PC-9 (cell line): Measurements from ENCODE around the gene HSD17B2. TPM values are rescaled to one million over a fixed set of nuclear protein-coding genes. Genes with fewer than 3 reads are reported as not detected.

Source experiments
- BruUV-seq: library from RNA; stranded (reverse); fragments of 400-500 nt; replicated peaks from 2 replicates; lab custom pipeline; 2021; lab: Mats Ljungman, UMichigan
- CTCF ChIA-PET: fragments of 300-600 bp; sonication (Branson Sonifier 250); formaldehyde crosslinking; loops from one replicate; lab custom pipeline; 2022; ENCODE audit warnings: antibody characterized with exemption; lab: Charles Lee
- POLR2A ChIA-PET: fragments of 300-600 bp; sonication (Branson Sonifier 250); formaldehyde crosslinking; loops from one replicate; lab custom pipeline; 2022; ENCODE audit warnings: antibody characterized with exemption; ENCODE audit not compliant: unreplicated experiment; lab: Charles Lee
- DNase-seq, 2 experiments: peaks; one replicate each; pipeline versions ENCODE4 v3.0.0 to v3.0.0-alpha.2; 2015 to 2022; ENCODE audit warnings: mixed read lengths in 1 of 2
- H2AFZ ChIP-seq: fragments of 200-600 bp; sonication (generic); 2 replicates; pipeline ENCODE4 v1.8.1; 2017; ENCODE audit warnings: antibody characterized with exemption
- H3F3A ChIP-seq: fragments of 200-600 bp; sonication (generic); 2 replicates; pipeline ENCODE4 v1.8.1; 2017; ENCODE audit warnings: antibody characterized with exemption, mild to moderate bottlenecking, low read depth; ENCODE audit not compliant: insufficient read depth
- H3K27ac ChIP-seq: fragments of 200-600 bp; sonication (generic); 2 replicates; pipeline ENCODE4 v1.6.1; 2016; ENCODE audit warnings: mixed run types
- H3K27me3 ChIP-seq: fragments of 200-600 bp; sonication (generic); 2 replicates; pipeline ENCODE4 v1.6.1; 2016; ENCODE audit warnings: low read depth, mixed run types; ENCODE audit not compliant: insufficient read depth
- H3K36me3 ChIP-seq: fragments of 200-600 bp; sonication (generic); 2 replicates; pipeline ENCODE4 v1.6.1; 2016; ENCODE audit warnings: low read depth, mixed run types
- H3K4me1 ChIP-seq: fragments of 200-600 bp; sonication (generic); replicated peaks from 2 replicates; pipeline ENCODE4 v1.6.1; 2016; ENCODE audit warnings: mixed run types; ENCODE audit not compliant: insufficient read depth
- H3K4me2 ChIP-seq: fragments of 200-600 bp; sonication (generic); 2 replicates; pipeline ENCODE4 v1.6.1; 2017; ENCODE audit warnings: mixed run types
- H3K4me3 ChIP-seq: fragments of 200-600 bp; sonication (generic); 2 replicates; pipeline ENCODE4 v1.6.1; 2016; ENCODE audit warnings: mixed run types
- H3K79me2 ChIP-seq: fragments of 200-600 bp; sonication (generic); 2 replicates; pipeline ENCODE4 v1.6.1; 2017; ENCODE audit warnings: low read depth, mixed run types
- H3K9me2 ChIP-seq: fragments of 200-600 bp; sonication (generic); 2 replicates; pipeline ENCODE4 v1.8.1; 2017; ENCODE audit warnings: mild to moderate bottlenecking; ENCODE audit not compliant: insufficient read depth
- H3K9me3 ChIP-seq: fragments of 200-600 bp; sonication (generic); 2 replicates; pipeline ENCODE4 v1.8.1; 2016; ENCODE audit warnings: low read depth; ENCODE audit not compliant: insufficient read depth
- H4K20me1 ChIP-seq: fragments of 200-600 bp; sonication (generic); 2 replicates; pipeline ENCODE4 v1.8.1; 2017; ENCODE audit not compliant: insufficient read depth
- EZH2 ChIP-seq: fragments of 200-600 bp; sonication (generic); IDR thresholded peaks from 2 replicates; pipeline ENCODE4 v1.8.0; 2017; ENCODE audit warnings: antibody characterized with exemption, low read depth
- intact Hi-C: fragments of 100-400 bp; cut with micrococcal nuclease; formaldehyde crosslinking; loops from one replicate; pipeline ENCODE4 v1.10.0; 2022; ENCODE audit not compliant: unreplicated experiment
- total RNA-seq: library from RNA; stranded (reverse); gene quantifications from 2 replicates; pipeline ENCODE4 v1.2.3, GENCODE V29; 2021
- TF ChIP-seq, protein P1 (sequence below): fragments of 200-600 bp; sonication (generic); conservative IDR thresholded peaks from 2 replicates; pipeline ENCODE4 v1.6.1; 2017; ENCODE audit warnings: mixed run types, antibody characterized with exemption, mild to moderate bottlenecking, moderate library complexity

Gene HSD17B2
- total RNA-seq, 1 experiment from 2014 or later: not detected

DNA sequence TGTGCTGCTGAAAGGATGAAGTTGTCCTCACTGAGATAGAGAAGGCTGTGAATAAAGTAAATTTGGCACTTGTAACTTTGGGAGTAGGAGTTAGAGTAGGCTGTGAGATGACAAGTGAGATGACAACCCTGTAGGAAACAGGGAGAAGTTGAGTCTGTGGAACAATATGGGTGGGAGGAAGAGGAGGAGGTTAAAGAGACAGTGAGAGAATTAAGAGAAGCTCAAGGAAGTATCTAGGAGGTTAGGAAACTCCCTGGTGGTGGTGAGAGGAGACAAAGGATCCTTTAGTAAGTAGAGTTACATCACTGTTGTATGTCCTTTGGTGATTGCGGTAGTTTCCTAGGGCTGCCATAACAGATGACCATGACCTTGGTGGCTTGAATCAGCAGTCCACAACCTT, 10.7 kb upstream of the HSD17B2 start:
- no peaks in the 10 kb centered on the region for H3F3A ChIP-seq
- H2AFZ ChIP-seq: no peak overlapping the region
- no peaks in the 10 kb centered on the region for H4K20me1 ChIP-seq
- no peaks in the 10 kb centered on the region for H3K36me3 ChIP-seq
- peaks cover 84% of the 10 kb centered on the region for H3K27me3 ChIP-seq
- CTCF ChIA-PET: no interaction called here
- no peaks in the 10 kb centered on the region for H3K9me2 ChIP-seq
- no peaks in the 10 kb centered on the region for H3K79me2 ChIP-seq
- no peak overlapping the region for H3K4me2 ChIP-seq
- POLR2A ChIA-PET: no interaction called here
- no peak for TF ChIP-seq EZH2
- TF ChIP-seq, protein P1, sequence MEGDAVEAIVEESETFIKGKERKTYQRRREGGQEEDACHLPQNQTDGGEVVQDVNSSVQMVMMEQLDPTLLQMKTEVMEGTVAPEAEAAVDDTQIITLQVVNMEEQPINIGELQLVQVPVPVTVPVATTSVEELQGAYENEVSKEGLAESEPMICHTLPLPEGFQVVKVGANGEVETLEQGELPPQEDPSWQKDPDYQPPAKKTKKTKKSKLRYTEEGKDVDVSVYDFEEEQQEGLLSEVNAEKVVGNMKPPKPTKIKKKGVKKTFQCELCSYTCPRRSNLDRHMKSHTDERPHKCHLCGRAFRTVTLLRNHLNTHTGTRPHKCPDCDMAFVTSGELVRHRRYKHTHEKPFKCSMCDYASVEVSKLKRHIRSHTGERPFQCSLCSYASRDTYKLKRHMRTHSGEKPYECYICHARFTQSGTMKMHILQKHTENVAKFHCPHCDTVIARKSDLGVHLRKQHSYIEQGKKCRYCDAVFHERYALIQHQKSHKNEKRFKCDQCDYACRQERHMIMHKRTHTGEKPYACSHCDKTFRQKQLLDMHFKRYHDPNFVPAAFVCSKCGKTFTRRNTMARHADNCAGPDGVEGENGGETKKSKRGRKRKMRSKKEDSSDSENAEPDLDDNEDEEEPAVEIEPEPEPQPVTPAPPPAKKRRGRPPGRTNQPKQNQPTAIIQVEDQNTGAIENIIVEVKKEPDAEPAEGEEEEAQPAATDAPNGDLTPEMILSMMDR: no peak
- H3K4me1 ChIP-seq: no peaks in the 10 kb centered on the region
- BruUV-seq: no TSS peak
- H3K27ac ChIP-seq: no peak overlapping the region
- no peak overlapping the region for H3K4me3 ChIP-seq
- no peak for DNase-seq
- H3K9me3 ChIP-seq: no peaks in the 10 kb centered on the region
- intact Hi-C loops: no loop called here

DNA sequence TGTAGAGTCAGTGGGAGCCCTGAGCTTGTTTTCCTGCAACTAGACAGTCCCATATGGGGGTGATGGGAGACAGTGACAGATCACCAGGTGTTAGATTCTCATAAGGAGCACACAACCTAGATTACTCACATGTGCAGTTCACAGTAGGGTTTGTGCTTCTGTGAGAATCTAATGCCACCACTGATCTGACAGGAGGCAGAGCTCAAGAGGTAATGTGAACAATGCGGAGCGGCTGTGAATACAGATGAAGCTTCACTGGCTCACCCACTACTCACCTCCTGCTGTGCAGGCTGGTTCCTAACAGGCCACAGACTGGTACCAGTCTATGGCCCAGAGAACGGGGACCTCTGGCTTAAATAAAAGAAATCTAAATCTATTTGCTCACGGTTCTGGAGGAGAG, 10.2 kb upstream of the HSD17B2 start:
- Histone ChIP-seq H4K20me1 (no peaks in the 10 kb centered on the region), H3K9me3 (no peaks in the 10 kb centered on the region), H3K4me2 (no peak overlapping the region), H3K4me1 (no peaks in the 10 kb centered on the region), H3K27ac (no peak overlapping the region), H3F3A (no peaks in the 10 kb centered on the region), H2AFZ (no peak overlapping the region), H3K27me3 (peaks cover 80% of the 10 kb centered on the region), H3K4me3 (no peak overlapping the region), H3K9me2 (no peaks in the 10 kb centered on the region), H3K79me2 (no peaks in the 10 kb centered on the region), H3K36me3 (no peaks in the 10 kb centered on the region)
- intact Hi-C loops: no loop called here
- ChIA-PET CTCF (no interaction called here), POLR2A (no interaction called here)
- no peak for DNase-seq
- BruUV-seq: no TSS peak
- TF ChIP-seq, protein P1: no peak
- TF ChIP-seq EZH2: no peak

DNA sequence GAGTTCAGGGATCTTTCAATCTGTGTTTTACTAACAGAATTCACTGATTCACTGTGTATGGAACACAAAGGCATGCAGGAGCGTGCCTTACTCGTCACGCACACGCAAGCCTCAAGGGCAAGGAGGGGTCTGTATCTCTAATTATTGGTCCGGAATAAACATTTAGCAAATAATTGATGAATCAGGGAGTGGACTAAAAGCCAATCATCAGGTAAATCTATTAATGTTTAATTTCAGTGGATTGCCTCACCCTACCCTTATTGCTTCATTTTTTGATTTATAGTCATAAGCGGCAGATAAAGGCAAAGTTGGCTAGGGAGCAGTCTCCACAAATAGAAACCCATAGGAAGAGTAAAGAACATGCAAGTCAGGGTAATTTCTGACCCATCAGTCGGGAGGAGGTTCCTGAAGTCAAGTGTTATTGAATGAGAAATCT, 7.4 kb upstream of the HSD17B2 start:
- no peak overlapping the region for H2AFZ ChIP-seq
- no peaks in the 10 kb centered on the region for H4K20me1 ChIP-seq
- no peak overlapping the region for H3K4me2 ChIP-seq
- ChIA-PET CTCF (no interaction called here), POLR2A (no interaction called here)
- no peak overlapping the region for H3K27ac ChIP-seq
- DNase-seq: no peak
- no peak overlapping the region for H3K4me3 ChIP-seq
- H3K9me3 ChIP-seq: no peaks in the 10 kb centered on the region
- H3K27me3 ChIP-seq: peaks cover 79% of the 10 kb centered on the region
- intact Hi-C loops: no loop called here
- no peaks in the 10 kb centered on the region for H3K9me2 ChIP-seq
- BruUV-seq: no TSS peak
- TF ChIP-seq EZH2: no peak
- TF ChIP-seq, protein P1: no peak
- no peaks in the 10 kb centered on the region for H3K4me1 ChIP-seq
- no peaks in the 10 kb centered on the region for H3F3A ChIP-seq
- H3K36me3 ChIP-seq: no peaks in the 10 kb centered on the region
- H3K79me2 ChIP-seq: no peaks in the 10 kb centered on the region
